IPS-15b (cell line): ENCODE data around the gene RAB5IF.
"Not testable (repeated sequence)": the region's sequence is repeated elsewhere in the genome, so short reads cannot be mapped to it uniquely, and the experiment has no call there.

Experiments
- H3K27me3 ChIP-seq: one replicate; pipeline ENCODE4 v1.6.1; 2013; ENCODE audit warnings: low read length; ENCODE audit not compliant: control insufficient read depth, insufficient read depth
- H3K36me3 ChIP-seq: one replicate; pipeline ENCODE4 v1.6.1; 2013; ENCODE audit warnings: low read length; ENCODE audit not compliant: control insufficient read depth, insufficient read depth
- H3K4me1 ChIP-seq: one replicate; pipeline ENCODE4 v1.6.1; 2013; ENCODE audit warnings: mild to moderate bottlenecking, low read length; ENCODE audit not compliant: control insufficient read depth, insufficient read depth
- H3K4me3 ChIP-seq: one replicate; pipeline ENCODE4 v1.5.1; 2013; ENCODE audit warnings: low read depth, low read length
- H3K9ac ChIP-seq: one replicate; pipeline ENCODE4 v1.6.1; 2013; ENCODE audit warnings: low read depth, mild to moderate bottlenecking, low read length
- H3K9me3 ChIP-seq: one replicate; pipeline ENCODE4 v1.6.1; 2013; ENCODE audit warnings: mild to moderate bottlenecking, low read length; ENCODE audit not compliant: control insufficient read depth, insufficient read depth

The RAB5IF gene

GRCh38 chr20:36634342-36634741, 28.8 kb downstream of the RAB5IF start:
- Histone ChIP-seq H3K4me3 (no peak overlapping the region), H3K27me3 (no peaks in the 10 kb centered on the region), H3K4me1 (no peaks in the 10 kb centered on the region), H3K9ac (no peak overlapping the region), H3K36me3 (no peaks in the 10 kb centered on the region), H3K9me3 (no peaks in the 10 kb centered on the region)

DNA sequence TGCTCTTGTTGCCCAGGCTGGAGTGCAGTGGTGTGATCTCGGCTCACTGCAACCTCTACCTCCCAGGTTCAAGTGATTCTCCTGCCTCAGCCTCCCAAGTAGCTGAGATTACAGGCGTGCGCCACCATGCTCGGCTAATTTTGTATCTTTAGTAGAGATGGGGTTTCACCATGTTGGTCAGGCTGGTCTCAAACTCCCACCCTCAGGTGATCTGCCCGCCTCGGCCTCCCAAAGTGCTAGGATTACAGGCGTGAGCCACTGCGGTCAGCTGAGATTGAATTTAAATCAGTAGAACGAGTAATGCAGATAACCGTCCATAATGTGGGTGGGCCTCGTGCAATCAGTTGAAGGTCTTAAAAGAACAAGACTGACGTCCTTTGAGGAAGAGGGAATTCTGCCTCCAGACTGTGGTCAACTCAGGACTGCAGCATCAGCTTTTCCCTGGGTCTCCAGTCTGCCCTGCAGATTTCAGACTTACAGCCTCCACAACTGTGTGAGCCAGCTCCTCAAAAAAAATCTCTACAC, 33.4 kb downstream of the RAB5IF start:
- H3K9me3 ChIP-seq, H3K36me3 ChIP-seq, H3K9ac ChIP-seq, H3K4me1 ChIP-seq, H3K4me3 ChIP-seq, H3K27me3 ChIP-seq: not testable (repeated sequence)

DNA sequence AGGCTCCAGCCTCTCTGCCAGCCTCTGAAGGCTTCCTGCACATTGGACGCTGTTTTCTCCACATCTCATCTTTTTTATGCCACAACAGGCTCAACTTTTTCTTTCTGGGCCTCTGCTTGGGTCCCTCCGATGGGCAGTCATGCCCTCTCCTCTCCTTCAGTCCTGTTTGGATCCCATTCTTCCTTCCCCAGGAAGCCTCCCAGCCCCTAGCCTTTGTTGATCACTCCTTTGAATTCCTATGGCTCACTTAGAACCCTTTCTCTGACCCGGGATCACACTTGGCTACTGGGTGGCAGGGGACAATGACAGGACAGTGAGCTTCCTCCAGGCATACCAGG, 35.9 kb downstream of the RAB5IF start:
- H3K9me3 ChIP-seq: no peaks in the 10 kb centered on the region
- no peaks in the 10 kb centered on the region for H3K36me3 ChIP-seq
- H3K27me3 ChIP-seq: no peaks in the 10 kb centered on the region
- H3K4me1 ChIP-seq: peaks cover 3% of the 10 kb centered on the region
- H3K4me3 ChIP-seq: no peak overlapping the region
- no peak overlapping the region for H3K9ac ChIP-seq

DNA sequence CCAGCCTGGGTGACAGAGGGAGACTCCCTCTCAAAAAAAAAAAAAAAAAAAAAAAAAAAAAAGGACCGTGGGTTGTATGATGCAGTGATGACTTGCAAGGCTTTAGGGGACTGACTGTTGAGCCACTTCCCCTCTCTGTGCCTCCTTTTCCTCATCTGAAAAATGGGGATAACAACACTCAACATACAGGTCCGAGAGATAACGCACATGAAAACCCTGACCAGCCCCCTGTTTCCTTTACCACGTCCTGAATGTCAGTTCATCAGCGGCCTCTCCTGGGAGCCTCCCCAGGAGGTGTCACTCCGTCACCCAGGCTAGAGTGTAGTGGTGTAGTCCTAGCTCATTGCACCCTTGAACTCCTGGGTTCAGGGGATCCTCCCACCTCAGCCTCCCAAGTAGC, 36.6 kb downstream of the RAB5IF start:
- H3K9me3 ChIP-seq: no peaks in the 10 kb centered on the region
- H3K36me3 ChIP-seq: no peaks in the 10 kb centered on the region
- H3K4me3 ChIP-seq: no peak overlapping the region
- H3K27me3 ChIP-seq: no peaks in the 10 kb centered on the region
- peaks cover 5% of the 10 kb centered on the region for H3K4me1 ChIP-seq
- no peak overlapping the region for H3K9ac ChIP-seq

DNA sequence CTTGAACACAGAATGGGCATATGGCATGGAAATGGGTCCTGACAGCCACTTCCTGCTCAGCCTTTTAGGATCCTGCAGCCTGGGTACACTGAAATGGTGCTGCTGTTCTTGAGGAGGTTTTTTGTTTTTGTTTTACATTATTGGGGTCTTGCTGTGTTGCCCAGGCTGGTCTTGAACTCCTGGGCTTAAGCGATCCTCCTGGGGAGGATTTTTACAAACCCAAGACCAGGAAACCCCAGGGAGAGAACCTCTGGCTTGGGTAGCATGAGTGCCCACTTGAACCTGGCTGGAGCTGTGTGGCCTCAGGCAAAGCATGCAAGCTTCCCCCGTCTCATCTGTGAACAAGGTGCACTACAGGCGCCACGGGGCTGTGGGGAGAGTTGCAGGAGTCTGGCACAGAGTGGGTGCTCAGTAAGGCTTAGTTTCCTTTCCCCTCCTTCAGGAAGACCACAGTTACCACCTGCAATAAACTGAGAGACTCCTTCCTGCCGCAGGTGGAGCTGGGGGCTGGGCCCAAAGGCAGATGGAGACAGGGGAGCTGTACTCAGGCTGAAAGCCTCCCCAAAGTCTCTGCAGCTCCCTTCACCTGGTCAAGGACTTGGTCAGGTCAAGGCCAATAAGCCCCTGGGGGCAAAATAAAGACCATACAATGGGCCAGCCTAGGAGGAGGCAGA, 38.6 kb downstream of the RAB5IF start:
- Histone ChIP-seq H3K9ac (no peak overlapping the region), H3K27me3 (no peaks in the 10 kb centered on the region), H3K9me3 (no peaks in the 10 kb centered on the region), H3K36me3 (no peaks in the 10 kb centered on the region), H3K4me3 (no peak overlapping the region), H3K4me1 (peaks cover 5% of the 10 kb centered on the region)

GRCh38 chr20:36644706-36645095, 39.1 kb downstream of the RAB5IF start:
- H3K4me1 ChIP-seq: peaks cover 5% of the 10 kb centered on the region
- no peaks in the 10 kb centered on the region for H3K36me3 ChIP-seq
- H3K4me3 ChIP-seq: no peak overlapping the region
- no peaks in the 10 kb centered on the region for H3K9me3 ChIP-seq
- no peaks in the 10 kb centered on the region for H3K27me3 ChIP-seq
- H3K9ac ChIP-seq: no peak overlapping the region

DNA sequence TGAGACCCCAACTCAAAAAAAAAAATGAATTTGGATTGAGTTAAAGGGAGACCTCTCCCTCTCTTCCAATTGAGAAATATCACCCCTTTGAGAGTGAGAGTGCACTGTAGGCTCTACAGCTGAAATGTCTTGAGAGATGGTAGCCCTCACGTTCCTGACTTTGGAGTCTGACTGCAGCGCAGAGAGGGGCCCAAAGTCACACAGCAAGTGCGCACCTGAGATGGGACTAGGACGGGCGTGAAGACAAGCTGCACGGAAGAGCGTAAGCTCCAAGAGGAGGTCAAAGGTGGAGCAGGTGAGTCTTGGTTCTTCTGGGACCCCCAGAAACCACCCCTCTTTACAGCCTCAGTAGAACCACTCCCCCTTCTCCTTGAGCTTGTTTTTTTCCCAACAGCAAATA, 39.8 kb downstream of the RAB5IF start:
- no peaks in the 10 kb centered on the region for H3K27me3 ChIP-seq
- H3K36me3 ChIP-seq: no peaks in the 10 kb centered on the region
- no peak overlapping the region for H3K9ac ChIP-seq
- peaks cover 5% of the 10 kb centered on the region for H3K4me1 ChIP-seq
- H3K4me3 ChIP-seq: no peak overlapping the region
- no peaks in the 10 kb centered on the region for H3K9me3 ChIP-seq

DNA sequence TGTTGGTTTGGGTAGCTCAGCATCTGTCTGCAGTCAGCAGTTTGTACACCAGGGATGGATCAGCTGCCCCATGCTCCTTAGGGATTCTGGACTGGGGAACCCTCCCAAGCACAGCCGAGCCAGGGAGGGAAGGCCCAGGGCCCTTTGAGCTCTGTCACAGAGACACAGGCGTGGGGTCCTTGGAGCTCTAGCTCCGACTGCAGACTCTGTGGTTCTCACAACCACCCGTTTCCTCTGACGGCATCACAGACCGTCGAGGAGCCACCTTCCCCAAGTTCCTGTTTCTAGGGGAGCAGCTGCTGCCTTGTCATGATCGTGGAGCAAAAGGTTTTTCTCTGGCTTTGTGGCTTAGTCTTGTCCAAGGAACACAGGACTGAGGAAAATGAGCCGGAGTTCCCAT, 40.4 kb downstream of the RAB5IF start, which contains the start of gene SLA2:
TSS of gene SLA2 (minus strand) at position 199 of the 400 bp plus-strand sequence. CDS start 4,861 bp downstream, outside the sequence.
- Histone ChIP-seq H3K9ac (no peak within 1 kb of the TSS), H3K4me3 (no peak within 1 kb of the TSS), H3K36me3 (no peaks in the 10 kb centered on the region), H3K9me3 (no peaks in the 10 kb centered on the region), H3K27me3 (no peaks in the 10 kb centered on the region), H3K4me1 (peaks cover 5% of the 10 kb centered on the region)

DNA sequence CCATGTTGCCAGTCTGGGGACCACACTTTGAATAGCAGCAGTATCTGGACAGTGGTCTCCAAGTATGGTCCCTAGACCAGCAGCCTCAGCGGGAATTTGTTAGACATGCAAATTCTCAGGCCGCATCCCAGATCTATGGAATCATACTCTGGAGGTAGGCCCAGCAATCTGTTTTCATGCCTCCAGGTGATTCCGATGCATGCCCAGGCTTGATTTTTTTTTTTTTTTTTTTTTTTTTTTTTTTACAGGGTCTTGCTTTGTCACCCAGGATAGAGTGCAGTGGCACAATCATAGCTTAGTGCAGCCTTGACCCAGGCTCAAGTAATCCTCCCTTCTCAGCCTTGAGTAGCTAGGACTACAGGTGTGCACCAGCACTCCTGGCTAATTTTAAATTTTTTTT, 41.1 kb downstream of the RAB5IF start:
- no peaks in the 10 kb centered on the region for H3K36me3 ChIP-seq
- H3K4me3 ChIP-seq: no peak overlapping the region
- no peak overlapping the region for H3K9ac ChIP-seq
- peaks cover 5% of the 10 kb centered on the region for H3K4me1 ChIP-seq
- no peaks in the 10 kb centered on the region for H3K9me3 ChIP-seq
- H3K27me3 ChIP-seq: no peaks in the 10 kb centered on the region

- no peak overlapping the region for H3K9ac ChIP-seq
- no peaks in the 10 kb centered on the region for H3K27me3 ChIP-seq
- H3K36me3 ChIP-seq: no peaks in the 10 kb centered on the region
- peaks cover 5% of the 10 kb centered on the region for H3K4me1 ChIP-seq
- no peaks in the 10 kb centered on the region for H3K9me3 ChIP-seq
- H3K4me3 ChIP-seq: no peak overlapping the region
Observed at GRCh38 chr20:36647196-36648121, 41.9 kb downstream of the RAB5IF start.

GRCh38 chr20:36653456-36653855, 47.9 kb downstream of the RAB5IF start:
- H3K36me3 ChIP-seq: peaks cover 5% of the 10 kb centered on the region
- no peak overlapping the region for H3K4me3 ChIP-seq
- H3K9ac ChIP-seq: no peak overlapping the region
- no peaks in the 10 kb centered on the region for H3K27me3 ChIP-seq
- no peaks in the 10 kb centered on the region for H3K4me1 ChIP-seq
- H3K9me3 ChIP-seq: no peaks in the 10 kb centered on the region

DNA sequence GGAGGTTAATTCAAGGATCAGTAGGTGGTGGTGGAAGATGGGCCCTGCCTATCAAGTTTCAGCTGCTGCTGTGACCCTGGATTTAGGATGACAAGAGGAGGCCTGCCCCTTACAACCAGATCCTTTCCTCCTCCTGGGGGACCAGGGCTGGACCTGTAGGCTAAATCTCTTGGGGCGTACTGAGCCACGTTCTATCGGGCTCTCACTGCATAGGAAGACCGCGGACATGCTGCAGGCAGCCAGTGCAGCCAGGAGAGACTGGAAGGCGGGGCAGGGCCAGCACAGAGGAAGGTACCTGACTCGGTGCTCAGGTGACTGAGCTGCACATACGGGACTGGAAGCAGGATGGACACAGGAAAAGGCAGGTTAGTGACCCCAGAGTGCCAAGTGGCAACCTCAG, 48.9 kb downstream of the RAB5IF start:
- H3K9ac ChIP-seq: no peak overlapping the region
- H3K4me3 ChIP-seq: no peak overlapping the region

More for the DNA sequence above, 48.9 kb downstream of the RAB5IF start:
- Histone ChIP-seq H3K4me1 (no peaks in the 10 kb centered on the region), H3K27me3 (no peaks in the 10 kb centered on the region), H3K9me3 (no peaks in the 10 kb centered on the region), H3K36me3 (peaks cover 5% of the 10 kb centered on the region)
